ENCODE measurements around the gene HEXIM2.

The HEXIM2 gene

DNA sequence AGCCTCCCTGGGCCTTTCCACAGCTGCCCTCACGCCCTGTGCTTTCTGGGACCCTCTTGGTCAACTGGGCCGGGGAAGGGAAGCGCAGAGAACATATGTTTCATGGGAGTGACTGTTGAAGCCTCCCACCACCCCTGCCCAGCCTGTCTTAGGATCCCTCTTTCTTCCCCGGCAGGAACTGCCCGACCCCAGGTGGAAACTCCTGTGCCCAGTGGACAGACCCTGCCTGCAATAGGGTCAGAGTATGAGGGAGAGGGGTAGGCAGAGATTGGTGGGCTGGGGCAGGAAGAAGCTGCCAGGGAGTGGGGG lies 10.5 kb downstream of the HEXIM2 start:
- no peak for TF ChIP-seq SIN3A (IDR thresholded peaks at IDR 0.05; ENCODE audit: borderline replicate concordance, insufficient read depth, low read length)
- TF ChIP-seq POLR2AphosphoS5 (IDR thresholded peaks at IDR 0.05; ENCODE audit: low read depth, low read length): no peak
- TF ChIP-seq, protein P1, sequence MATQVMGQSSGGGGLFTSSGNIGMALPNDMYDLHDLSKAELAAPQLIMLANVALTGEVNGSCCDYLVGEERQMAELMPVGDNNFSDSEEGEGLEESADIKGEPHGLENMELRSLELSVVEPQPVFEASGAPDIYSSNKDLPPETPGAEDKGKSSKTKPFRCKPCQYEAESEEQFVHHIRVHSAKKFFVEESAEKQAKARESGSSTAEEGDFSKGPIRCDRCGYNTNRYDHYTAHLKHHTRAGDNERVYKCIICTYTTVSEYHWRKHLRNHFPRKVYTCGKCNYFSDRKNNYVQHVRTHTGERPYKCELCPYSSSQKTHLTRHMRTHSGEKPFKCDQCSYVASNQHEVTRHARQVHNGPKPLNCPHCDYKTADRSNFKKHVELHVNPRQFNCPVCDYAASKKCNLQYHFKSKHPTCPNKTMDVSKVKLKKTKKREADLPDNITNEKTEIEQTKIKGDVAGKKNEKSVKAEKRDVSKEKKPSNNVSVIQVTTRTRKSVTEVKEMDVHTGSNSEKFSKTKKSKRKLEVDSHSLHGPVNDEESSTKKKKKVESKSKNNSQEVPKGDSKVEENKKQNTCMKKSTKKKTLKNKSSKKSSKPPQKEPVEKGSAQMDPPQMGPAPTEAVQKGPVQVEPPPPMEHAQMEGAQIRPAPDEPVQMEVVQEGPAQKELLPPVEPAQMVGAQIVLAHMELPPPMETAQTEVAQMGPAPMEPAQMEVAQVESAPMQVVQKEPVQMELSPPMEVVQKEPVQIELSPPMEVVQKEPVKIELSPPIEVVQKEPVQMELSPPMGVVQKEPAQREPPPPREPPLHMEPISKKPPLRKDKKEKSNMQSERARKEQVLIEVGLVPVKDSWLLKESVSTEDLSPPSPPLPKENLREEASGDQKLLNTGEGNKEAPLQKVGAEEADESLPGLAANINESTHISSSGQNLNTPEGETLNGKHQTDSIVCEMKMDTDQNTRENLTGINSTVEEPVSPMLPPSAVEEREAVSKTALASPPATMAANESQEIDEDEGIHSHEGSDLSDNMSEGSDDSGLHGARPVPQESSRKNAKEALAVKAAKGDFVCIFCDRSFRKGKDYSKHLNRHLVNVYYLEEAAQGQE (IDR thresholded peaks at IDR 0.05; ENCODE audit: insufficient read depth in 1 of 2, low read depth in 2 of 2, low read length in 2 of 2): no peak
- TF ChIP-seq FOXP2 (optimal IDR thresholded peaks at IDR 0.05; ENCODE audit: borderline replicate concordance, extremely low read depth, extremely low read length, insufficient read depth): no peak
- no peak for TF ChIP-seq TAF1 (IDR thresholded peaks at IDR 0.05; ENCODE audit: borderline replicate concordance, insufficient read depth, low read length)

DNA sequence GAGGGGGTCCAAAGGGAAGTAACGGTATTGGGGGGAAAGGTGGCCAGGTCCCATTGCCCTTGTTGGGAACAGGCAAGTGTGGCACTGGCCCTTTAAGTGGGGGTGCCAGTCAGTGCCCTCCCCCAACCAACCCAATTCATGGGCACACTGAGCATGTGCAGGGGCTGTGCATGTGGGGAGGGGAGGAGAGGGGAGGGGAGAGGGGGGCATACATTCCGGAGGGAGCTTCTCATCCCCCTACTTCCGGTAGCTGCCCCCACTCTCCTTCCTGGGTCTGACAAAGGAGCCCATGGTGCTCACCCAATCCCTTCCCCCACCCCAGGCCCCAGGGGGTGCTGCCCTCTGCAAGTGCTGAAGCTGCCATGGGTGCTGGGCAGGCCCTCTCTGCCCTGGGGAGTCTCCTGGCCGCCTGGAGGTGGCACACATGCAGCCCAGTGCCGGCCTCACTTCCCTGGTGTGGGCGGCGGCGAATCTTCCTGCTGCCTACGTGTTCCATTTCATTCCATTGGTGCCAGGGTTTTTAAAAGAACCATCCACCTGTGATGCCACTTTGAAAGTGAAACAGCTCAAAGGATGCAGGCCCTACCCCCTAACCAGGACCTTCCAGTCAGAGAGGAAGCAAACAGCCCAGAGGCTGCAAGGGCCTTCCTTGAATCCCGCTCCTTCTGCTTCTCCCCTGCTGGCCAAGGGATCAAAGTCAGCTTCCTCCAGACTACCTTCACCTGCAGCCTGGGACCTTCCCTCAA lies 11.0 kb downstream of the HEXIM2 start:
- TF ChIP-seq, protein P1 (IDR thresholded peaks at IDR 0.05; ENCODE audit: insufficient read depth in 1 of 2, low read depth in 2 of 2, low read length in 2 of 2): no peak
- TF ChIP-seq FOXP2 (optimal IDR thresholded peaks at IDR 0.05; ENCODE audit: borderline replicate concordance, extremely low read depth, extremely low read length, insufficient read depth) (no peak), TAF1 (IDR thresholded peaks at IDR 0.05; ENCODE audit: borderline replicate concordance, insufficient read depth, low read length) (no peak), POLR2AphosphoS5 (IDR thresholded peaks at IDR 0.05; ENCODE audit: low read depth, low read length) (no peak), SIN3A (IDR thresholded peaks at IDR 0.05; ENCODE audit: borderline replicate concordance, insufficient read depth, low read length) (no peak)

DNA sequence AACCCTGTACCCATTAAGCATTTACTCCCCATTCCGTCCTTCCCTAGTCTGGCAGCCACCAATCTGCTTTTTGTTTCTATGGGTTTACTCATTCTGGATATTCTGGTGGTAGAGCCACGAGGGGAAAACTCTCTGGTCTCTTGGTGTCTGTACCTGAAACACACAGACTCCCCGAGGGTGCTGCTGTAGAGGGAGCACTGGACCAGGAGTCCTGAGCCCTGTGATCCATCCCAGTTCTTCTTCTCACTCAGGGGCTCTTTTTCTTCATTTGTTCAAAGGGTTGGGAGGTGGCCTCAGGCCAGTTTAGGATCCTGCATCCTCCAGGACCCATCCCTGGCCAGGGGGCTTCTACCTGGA lies 14.1 kb downstream of the HEXIM2 start:
- TF ChIP-seq, protein P1 (IDR thresholded peaks at IDR 0.05; ENCODE audit: insufficient read depth in 1 of 2, low read depth in 2 of 2, low read length in 2 of 2): no peak
- TF ChIP-seq POLR2AphosphoS5 (IDR thresholded peaks at IDR 0.05; ENCODE audit: low read depth, low read length) (no peak), SIN3A (IDR thresholded peaks at IDR 0.05; ENCODE audit: borderline replicate concordance, insufficient read depth, low read length) (no peak), FOXP2 (optimal IDR thresholded peaks at IDR 0.05; ENCODE audit: borderline replicate concordance, extremely low read depth, extremely low read length, insufficient read depth) (no peak), TAF1 (IDR thresholded peaks at IDR 0.05; ENCODE audit: borderline replicate concordance, insufficient read depth, low read length) (no peak)

DNA sequence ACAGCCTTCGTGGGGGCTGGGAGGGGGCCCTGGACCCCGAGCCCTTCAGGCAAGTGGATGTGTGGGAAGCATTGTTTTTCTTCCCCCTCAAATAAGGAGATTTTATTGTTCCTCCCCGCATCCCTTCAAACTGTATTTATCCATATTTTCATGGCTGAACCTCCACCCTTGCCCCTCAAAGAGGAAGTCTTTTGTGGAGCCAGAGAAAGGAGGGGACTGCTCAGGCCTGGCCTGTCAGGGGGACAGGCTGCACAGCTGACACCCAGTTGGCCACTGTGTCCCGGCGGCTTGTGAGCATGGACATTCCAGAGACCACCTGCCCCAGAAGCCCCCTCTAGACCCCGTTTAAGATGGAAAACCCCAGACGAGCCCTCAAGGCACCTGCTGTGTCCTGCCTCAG lies 15.9 kb downstream of the HEXIM2 start:
- no peak for TF ChIP-seq FOXP2 (optimal IDR thresholded peaks at IDR 0.05; ENCODE audit: borderline replicate concordance, extremely low read depth, extremely low read length, insufficient read depth)
- TF ChIP-seq POLR2AphosphoS5 (IDR thresholded peaks at IDR 0.05; ENCODE audit: low read depth, low read length): no peak
- TF ChIP-seq TAF1 (IDR thresholded peaks at IDR 0.05; ENCODE audit: borderline replicate concordance, insufficient read depth, low read length): no peak
- TF ChIP-seq, protein P1 (IDR thresholded peaks at IDR 0.05; ENCODE audit: insufficient read depth in 1 of 2, low read depth in 2 of 2, low read length in 2 of 2): no peak
- no peak for TF ChIP-seq SIN3A (IDR thresholded peaks at IDR 0.05; ENCODE audit: borderline replicate concordance, insufficient read depth, low read length)
